Measurements from ENCODE around the gene CALU. TPM values are rescaled to one million over a fixed set of nuclear protein-coding genes. Genes with fewer than 3 reads are reported as not detected.

Gene CALU
- total and polyA plus RNA-seq, 10 of the 15 experiments (the other 5 are each of a cell fraction or from before 2014, with no cell fraction given) = 31.2 to 75.6 (median 42.1) TPM

DNA sequence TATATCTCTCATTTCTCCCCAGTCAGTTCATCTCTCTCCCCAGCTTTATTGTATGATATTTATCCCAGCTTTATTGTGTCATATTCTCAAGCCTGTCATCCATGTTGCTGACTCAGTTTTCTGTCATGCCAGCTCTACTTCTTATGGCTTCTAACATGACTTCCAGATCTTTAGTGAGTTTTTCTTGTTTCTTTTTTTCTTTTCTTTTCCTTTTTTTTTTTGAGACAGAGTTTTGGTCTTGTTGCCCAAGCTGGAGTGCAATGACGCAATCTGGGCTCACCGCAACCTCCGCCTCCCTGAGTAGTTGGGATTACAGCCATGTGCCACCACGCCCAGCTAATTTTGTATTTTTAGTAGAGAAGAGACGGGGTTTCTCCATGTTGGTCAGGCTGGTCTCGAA is 28.7 kb upstream of the CALU start (continued):
- no peak for TF ChIP-seq BACH1 (IDR thresholded peaks at IDR 0.05; ENCODE audit: borderline replicate concordance)
- TF ChIP-seq EGR1 (IDR thresholded peaks at IDR 0.05; ENCODE audit: borderline replicate concordance in 1 of 2, low read depth in 2 of 2, low read length in 2 of 2) = no peak
- no peak for TF ChIP-seq FOXM1 (IDR thresholded peaks at IDR 0.05; ENCODE audit: low read depth, low read length)
- no peak for TF ChIP-seq PAX5 (IDR thresholded peaks at IDR 0.05; ENCODE audit: borderline replicate concordance, low read depth, low read length)
- TF ChIP-seq TCF3 (IDR thresholded peaks at IDR 0.05; ENCODE audit: borderline replicate concordance, insufficient read depth, low read depth, low read length) = no peak
- TF ChIP-seq, protein P1, sequence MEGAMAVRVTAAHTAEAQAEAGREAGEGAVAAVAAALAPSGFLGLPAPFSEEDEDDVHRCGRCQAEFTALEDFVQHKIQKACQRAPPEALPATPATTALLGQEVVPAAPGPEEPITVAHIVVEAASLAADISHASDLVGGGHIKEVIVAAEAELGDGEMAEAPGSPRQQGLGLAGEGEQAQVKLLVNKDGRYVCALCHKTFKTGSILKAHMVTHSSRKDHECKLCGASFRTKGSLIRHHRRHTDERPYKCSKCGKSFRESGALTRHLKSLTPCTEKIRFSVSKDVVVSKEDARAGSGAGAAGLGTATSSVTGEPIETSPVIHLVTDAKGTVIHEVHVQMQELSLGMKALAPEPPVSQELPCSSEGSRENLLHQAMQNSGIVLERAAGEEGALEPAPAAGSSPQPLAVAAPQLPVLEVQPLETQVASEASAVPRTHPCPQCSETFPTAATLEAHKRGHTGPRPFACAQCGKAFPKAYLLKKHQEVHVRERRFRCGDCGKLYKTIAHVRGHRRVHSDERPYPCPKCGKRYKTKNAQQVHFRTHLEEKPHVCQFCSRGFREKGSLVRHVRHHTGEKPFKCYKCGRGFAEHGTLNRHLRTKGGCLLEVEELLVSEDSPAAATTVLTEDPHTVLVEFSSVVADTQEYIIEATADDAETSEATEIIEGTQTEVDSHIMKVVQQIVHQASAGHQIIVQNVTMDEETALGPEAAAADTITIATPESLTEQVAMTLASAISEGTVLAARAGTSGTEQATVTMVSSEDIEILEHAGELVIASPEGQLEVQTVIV (IDR thresholded peaks at IDR 0.05; ENCODE audit: borderline replicate concordance, partially characterized antibody) = no peak
- TF ChIP-seq, protein P2, sequence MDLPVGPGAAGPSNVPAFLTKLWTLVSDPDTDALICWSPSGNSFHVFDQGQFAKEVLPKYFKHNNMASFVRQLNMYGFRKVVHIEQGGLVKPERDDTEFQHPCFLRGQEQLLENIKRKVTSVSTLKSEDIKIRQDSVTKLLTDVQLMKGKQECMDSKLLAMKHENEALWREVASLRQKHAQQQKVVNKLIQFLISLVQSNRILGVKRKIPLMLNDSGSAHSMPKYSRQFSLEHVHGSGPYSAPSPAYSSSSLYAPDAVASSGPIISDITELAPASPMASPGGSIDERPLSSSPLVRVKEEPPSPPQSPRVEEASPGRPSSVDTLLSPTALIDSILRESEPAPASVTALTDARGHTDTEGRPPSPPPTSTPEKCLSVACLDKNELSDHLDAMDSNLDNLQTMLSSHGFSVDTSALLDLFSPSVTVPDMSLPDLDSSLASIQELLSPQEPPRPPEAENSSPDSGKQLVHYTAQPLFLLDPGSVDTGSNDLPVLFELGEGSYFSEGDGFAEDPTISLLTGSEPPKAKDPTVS (IDR thresholded peaks at IDR 0.05; ENCODE audit: low read depth, low read length) = no peak
- no peak for TF ChIP-seq YY1 (IDR thresholded peaks at IDR 0.05; ENCODE audit: low read depth, low read length)
- no peak for TF ChIP-seq ZBED1 (IDR thresholded peaks at IDR 0.05; ENCODE audit: borderline replicate concordance)

GRCh38 chr7:128713794-128714193 is 25.4 kb upstream of the CALU start:
- H3K27ac ChIP-seq (ENCODE audit: control insufficient read depth, insufficient read depth) = no peak overlapping the region
- TF ChIP-seq RCOR1 (conservative IDR thresholded peaks at IDR 0.05; ENCODE audit: low read depth, low read length) (no peak), HCFC1 (IDR thresholded peaks at IDR 0.05; ENCODE audit: low read length) (no peak), ZNF24 (IDR thresholded peaks at IDR 0.05) (no peak), NFYA (IDR thresholded peaks at IDR 0.05; ENCODE audit: borderline replicate concordance, low read depth, low read length) (no peak), BACH1 (IDR thresholded peaks at IDR 0.05; ENCODE audit: borderline replicate concordance) (no peak), ZBED1 (IDR thresholded peaks at IDR 0.05; ENCODE audit: borderline replicate concordance) (no peak), EP300 (IDR thresholded peaks at IDR 0.05; ENCODE audit: borderline replicate concordance in 1 of 2, control insufficient read depth in 1 of 2, low read depth in 2 of 2, low read length in 2 of 2) (no peak), CBFB (IDR thresholded peaks at IDR 0.05; ENCODE audit: low read depth) (no peak)
- TF ChIP-seq, protein P3, sequence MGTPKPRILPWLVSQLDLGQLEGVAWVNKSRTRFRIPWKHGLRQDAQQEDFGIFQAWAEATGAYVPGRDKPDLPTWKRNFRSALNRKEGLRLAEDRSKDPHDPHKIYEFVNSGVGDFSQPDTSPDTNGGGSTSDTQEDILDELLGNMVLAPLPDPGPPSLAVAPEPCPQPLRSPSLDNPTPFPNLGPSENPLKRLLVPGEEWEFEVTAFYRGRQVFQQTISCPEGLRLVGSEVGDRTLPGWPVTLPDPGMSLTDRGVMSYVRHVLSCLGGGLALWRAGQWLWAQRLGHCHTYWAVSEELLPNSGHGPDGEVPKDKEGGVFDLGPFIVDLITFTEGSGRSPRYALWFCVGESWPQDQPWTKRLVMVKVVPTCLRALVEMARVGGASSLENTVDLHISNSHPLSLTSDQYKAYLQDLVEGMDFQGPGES (IDR thresholded peaks at IDR 0.05) = no peak
- BruUV-seq (replicated peaks) = no TSS peak
- ChIA-PET POLR2A (interaction anchor here (1.2 kb wide), 1 partner anchor 25 kb away, joined by 4 read pairs; the partner anchor contains the start of gene CALU), RAD21 (ENCODE audit: unreplicated experiment) (no interaction called here), CTCF (interaction anchor here (0.6 to 0.7 kb wide), 2 partner anchors 201 to 239 kb away, joined by 3 to 4 read pairs; no protein-coding TSS in a partner anchor), SMC1A (ENCODE audit: uncharacterized antibody, unreplicated experiment) (interaction anchor here (1.2 to 1.4 kb wide), 2 partner anchors 12 to 30 kb away, joined by 3 to 4 read pairs; no protein-coding TSS in a partner anchor)
- intact Hi-C loops (cut with micrococcal nuclease; ENCODE audit: unreplicated experiment) = no loop called here
- WGBS (ENCODE audit: insufficient coverage, insufficient replicate concordance, low lambda C conversion rate, missing lambda C conversion rate) = 7% methylated on average over 2 of the region's 2 CpGs
- H3K4me1 ChIP-seq (ENCODE audit: control insufficient read depth, insufficient read depth, low read length) = no peaks in the 10 kb centered on the region
- DNase-seq (ENCODE audit: low read depth, low spot score) = no peak
- no peak overlapping the region for H3K4me3 ChIP-seq
- in situ Hi-C loops (cut with MboI) = no loop called here
- no peaks in the 10 kb centered on the region for H3K36me3 ChIP-seq (ENCODE audit: control insufficient read depth in 2 of 2, insufficient read depth in 2 of 2, low read length in 1 of 2)
- H3K4me2 ChIP-seq (ENCODE audit: control insufficient read depth, insufficient read depth) = no peak overlapping the region
- H3K9ac ChIP-seq (ENCODE audit: control insufficient read depth, insufficient read depth, low read length) = no peak overlapping the region
- no peak for ATAC-seq
- H3K79me2 ChIP-seq (ENCODE audit: control insufficient read depth, insufficient read depth, low read length) = no peaks in the 10 kb centered on the region
- no peak for FAIRE-seq
- H3K9me3 ChIP-seq (replicated peaks; ENCODE audit: control insufficient read depth, insufficient read depth, low read length) = no peaks in the 10 kb centered on the region
- H2AFZ ChIP-seq (ENCODE audit: control insufficient read depth, low read depth, low read length) = no peak overlapping the region
- no peaks in the 10 kb centered on the region for H3K27me3 ChIP-seq (replicated peaks in 1 of 2; ENCODE audit: control insufficient read depth in 2 of 2, insufficient read depth in 2 of 2, low read length in 1 of 2)
- H4K20me1 ChIP-seq (ENCODE audit: control insufficient read depth, insufficient read depth) = no peaks in the 10 kb centered on the region
